GM23338 (cell line): ENCODE measurements around the gene MRNIP. TPM values are rescaled to one million over a fixed set of nuclear protein-coding genes. Genes with fewer than 3 reads are reported as not detected.

Source experiments
- ATAC-seq: fragments of 200-7000 bp; cut with Tn5 transposase; 3 replicates; pipeline ENCODE4 v1.9.1; 2020
- DNase-seq: peaks from one replicate; pipeline ENCODE4 v3.0.0-alpha.2; 2015; ENCODE audit warnings: low spot score
- H2AFZ ChIP-seq: fragments of 200-600 bp; sonication (generic); 2 replicates; pipeline ENCODE4 v1.8.0; 2016; ENCODE audit warnings: antibody characterized with exemption, mild to moderate bottlenecking, moderate library complexity
- H3F3A ChIP-seq: fragments of 200-600 bp; sonication (generic); replicated peaks from 2 replicates; pipeline ENCODE4 v1.8.0; 2017; ENCODE audit warnings: antibody characterized with exemption, mixed run types, low read depth
- H3K27ac ChIP-seq: fragments of 200-600 bp; sonication (generic); 2 replicates; pipeline ENCODE4 v1.6.1; 2016; ENCODE audit warnings: low read depth
- H3K27me3 ChIP-seq: fragments of 200-600 bp; sonication (generic); 2 replicates; pipeline ENCODE4 v1.8.0; 2016; ENCODE audit warnings: mild to moderate bottlenecking, mixed run types, moderate library complexity; ENCODE audit not compliant: insufficient read depth
- H3K36me3 ChIP-seq: fragments of 200-600 bp; sonication (generic); 2 replicates; pipeline ENCODE4 v1.8.0; 2016; ENCODE audit warnings: mild to moderate bottlenecking; ENCODE audit not compliant: insufficient read depth
- H3K4me1 ChIP-seq: fragments of 200-600 bp; sonication (generic); 2 replicates; pipeline ENCODE4 v1.8.0; 2016; ENCODE audit warnings: mild to moderate bottlenecking, moderate library complexity; ENCODE audit not compliant: insufficient read depth
- H3K4me2 ChIP-seq: fragments of 200-600 bp; sonication (generic); 2 replicates; pipeline ENCODE4 v1.7.1; 2017; ENCODE audit warnings: mixed run types
- H3K4me3 ChIP-seq: fragments of 200-600 bp; sonication (generic); 2 replicates; pipeline ENCODE4 v1.6.1; 2016; ENCODE audit warnings: mixed run types
- H3K79me2 ChIP-seq: fragments of 200-600 bp; sonication (generic); replicated peaks from 2 replicates; pipeline ENCODE4 v1.8.0; 2017; ENCODE audit warnings: mild to moderate bottlenecking; ENCODE audit not compliant: insufficient read depth
- H3K9me2 ChIP-seq: fragments of 200-600 bp; sonication (generic); 2 replicates; pipeline ENCODE4 v1.8.0; 2017; ENCODE audit not compliant: insufficient read depth
- H4K20me1 ChIP-seq: fragments of 200-600 bp; sonication (generic); replicated peaks from 2 replicates; pipeline ENCODE4 v1.8.0; 2017; ENCODE audit warnings: mild to moderate bottlenecking; ENCODE audit not compliant: insufficient read depth
- H3K27ac Mint-ChIP-seq: 2 replicates; pipeline ENCODE4 v1.8.0; 2020; ENCODE audit warnings: inconsistent platforms, mild to moderate bottlenecking, moderate library complexity, mixed read lengths
- H3K27me3 Mint-ChIP-seq: 3 replicates; pipeline ENCODE4 v1.8.0; 2022; ENCODE audit warnings: low read depth, mild to moderate bottlenecking, moderate library complexity, mixed read lengths, inconsistent platforms; ENCODE audit not compliant: insufficient read depth, poor library complexity
- H3K36me3 Mint-ChIP-seq: 3 replicates; pipeline ENCODE4 v1.8.0; 2021; ENCODE audit warnings: low read depth, mild to moderate bottlenecking, inconsistent platforms, moderate library complexity, mixed read lengths
- H3K4me1 Mint-ChIP-seq: 3 replicates; pipeline ENCODE4 v1.8.0; 2020; ENCODE audit warnings: mild to moderate bottlenecking, inconsistent platforms, mixed read lengths
- H3K4me3 Mint-ChIP-seq: 3 replicates; pipeline ENCODE4 v1.8.0; 2021; ENCODE audit warnings: moderate library complexity, mild to moderate bottlenecking, inconsistent platforms, mixed read lengths
- H3K9me3 Mint-ChIP-seq: 3 replicates; pipeline ENCODE4 v1.8.0; 2020; ENCODE audit warnings: moderate library complexity, mild to moderate bottlenecking, inconsistent platforms, mixed read lengths
- EZH2 ChIP-seq: fragments of 200-600 bp; sonication (generic); IDR thresholded peaks from one replicate; pipeline ENCODE4 v1.8.0; 2017; ENCODE audit warnings: antibody characterized with exemption, mild to moderate bottlenecking, low read depth; ENCODE audit not compliant: unreplicated experiment
- EZH2phosphoT487 ChIP-seq: fragments of 200-600 bp; sonication (generic); IDR thresholded peaks from one replicate; pipeline ENCODE4 v1.8.1; 2018; ENCODE audit warnings: antibody characterized with exemption; ENCODE audit not compliant: unreplicated experiment
- JUNB ChIP-seq: IDR thresholded peaks from one replicate; pipeline ENCODE4 v1.6.1; 2016; ENCODE audit warnings: antibody characterized with exemption; ENCODE audit not compliant: unreplicated experiment
- POLR2AphosphoS5 ChIP-seq: IDR thresholded peaks from 2 replicates; pipeline ENCODE4 v1.6.1; 2016; ENCODE audit warnings: antibody characterized with exemption, low read depth
- STAT1 ChIP-seq: IDR thresholded peaks from one replicate; pipeline ENCODE4 v1.6.1; 2016; ENCODE audit warnings: antibody characterized with exemption; ENCODE audit not compliant: unreplicated experiment
- polyA plus RNA-seq: library from polyadenylated mRNA; unstranded; fragments of >200 nt; fragmentation: Nextera tagmentation; extraction: Ambion mirVana; gene quantifications from 2 replicates; pipeline ENCODE4 v1.2.1, GENCODE V29; 2016
- total RNA-seq: library from RNA; depleted of rRNA; stranded (reverse); fragments of >200 nt; shearing (Covaris generic); gene quantifications from 2 replicates; pipeline ENCODE4 v1.2.3, GENCODE V29; 2014
- TF ChIP-seq, protein P1 (sequence below): IDR thresholded peaks from one replicate; pipeline ENCODE4 v1.6.1; 2018; ENCODE audit warnings: antibody characterized with exemption; ENCODE audit not compliant: unreplicated experiment
- TF ChIP-seq, protein P2 (sequence below): IDR thresholded peaks from 2 replicates; pipeline ENCODE4 v1.6.1; 2016; ENCODE audit warnings: antibody characterized with exemption
- TF ChIP-seq, protein P3 (sequence below), 2 experiments: fragments of 200-600 bp in 1 of 2; sonication (generic) in 1 of 2; conservative IDR thresholded peaks; 2 replicates each; pipeline versions ENCODE4 v1.5.1 to v1.6.1; 2016 to 2017; ENCODE audit warnings: antibody characterized with exemption in 2 of 2, low read depth in 2 of 2, mild to moderate bottlenecking in 2 of 2, moderate library complexity in 1 of 2
- TF ChIP-seq, protein P4 (sequence below): fragments of 250-450 bp; sonication (Bioruptor Pico); IDR thresholded peaks from 2 replicates; pipeline ENCODE4 v1.5.0; 2020; ENCODE audit warnings: mild to moderate bottlenecking, moderate library complexity

MRNIP gene
- total and polyA plus RNA-seq, 2 experiments from 2014 or later: 18.2 to 34.4 TPM

DNA sequence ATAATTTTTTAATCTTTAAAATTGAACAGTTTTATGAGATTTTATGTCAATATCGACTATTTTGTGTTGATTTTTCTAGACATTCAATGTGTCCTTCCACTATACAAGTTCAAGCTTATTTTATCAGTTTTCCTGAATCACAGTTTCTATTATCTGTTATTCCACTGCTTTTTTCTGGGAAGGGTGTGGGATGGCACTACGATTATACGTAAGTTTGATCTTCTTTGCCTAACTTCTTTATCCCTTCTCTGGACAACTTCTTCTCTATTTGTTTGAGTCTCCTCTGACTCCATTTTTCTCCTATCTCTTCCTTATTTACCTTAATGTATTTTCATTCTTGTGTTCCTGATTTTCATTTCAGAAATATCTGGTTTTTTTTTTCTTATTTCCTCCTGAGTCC, 24.5 kb upstream of the MRNIP start (continued):
- TF ChIP-seq, protein P1, sequence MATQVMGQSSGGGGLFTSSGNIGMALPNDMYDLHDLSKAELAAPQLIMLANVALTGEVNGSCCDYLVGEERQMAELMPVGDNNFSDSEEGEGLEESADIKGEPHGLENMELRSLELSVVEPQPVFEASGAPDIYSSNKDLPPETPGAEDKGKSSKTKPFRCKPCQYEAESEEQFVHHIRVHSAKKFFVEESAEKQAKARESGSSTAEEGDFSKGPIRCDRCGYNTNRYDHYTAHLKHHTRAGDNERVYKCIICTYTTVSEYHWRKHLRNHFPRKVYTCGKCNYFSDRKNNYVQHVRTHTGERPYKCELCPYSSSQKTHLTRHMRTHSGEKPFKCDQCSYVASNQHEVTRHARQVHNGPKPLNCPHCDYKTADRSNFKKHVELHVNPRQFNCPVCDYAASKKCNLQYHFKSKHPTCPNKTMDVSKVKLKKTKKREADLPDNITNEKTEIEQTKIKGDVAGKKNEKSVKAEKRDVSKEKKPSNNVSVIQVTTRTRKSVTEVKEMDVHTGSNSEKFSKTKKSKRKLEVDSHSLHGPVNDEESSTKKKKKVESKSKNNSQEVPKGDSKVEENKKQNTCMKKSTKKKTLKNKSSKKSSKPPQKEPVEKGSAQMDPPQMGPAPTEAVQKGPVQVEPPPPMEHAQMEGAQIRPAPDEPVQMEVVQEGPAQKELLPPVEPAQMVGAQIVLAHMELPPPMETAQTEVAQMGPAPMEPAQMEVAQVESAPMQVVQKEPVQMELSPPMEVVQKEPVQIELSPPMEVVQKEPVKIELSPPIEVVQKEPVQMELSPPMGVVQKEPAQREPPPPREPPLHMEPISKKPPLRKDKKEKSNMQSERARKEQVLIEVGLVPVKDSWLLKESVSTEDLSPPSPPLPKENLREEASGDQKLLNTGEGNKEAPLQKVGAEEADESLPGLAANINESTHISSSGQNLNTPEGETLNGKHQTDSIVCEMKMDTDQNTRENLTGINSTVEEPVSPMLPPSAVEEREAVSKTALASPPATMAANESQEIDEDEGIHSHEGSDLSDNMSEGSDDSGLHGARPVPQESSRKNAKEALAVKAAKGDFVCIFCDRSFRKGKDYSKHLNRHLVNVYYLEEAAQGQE: no peak

DNA sequence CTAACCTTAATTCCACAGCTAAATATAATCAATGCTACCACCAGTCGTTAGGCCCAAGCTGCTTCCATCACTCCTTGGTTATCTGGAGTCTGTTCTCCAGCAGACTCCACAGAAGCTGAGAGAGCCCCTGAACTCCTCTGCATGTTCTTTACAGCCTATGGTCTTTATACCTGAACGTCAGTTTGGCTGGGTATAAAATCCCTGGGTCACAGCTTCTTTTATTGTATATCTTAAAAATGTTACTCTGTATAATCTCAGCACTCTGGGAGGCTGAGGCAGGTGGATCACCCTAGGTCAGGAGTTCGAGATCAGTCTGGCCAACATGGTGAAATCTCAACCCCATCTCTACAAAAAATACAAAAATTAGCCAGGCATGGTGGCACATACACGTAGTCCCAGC, 23.7 kb upstream of the MRNIP start:
- Histone ChIP-seq H3K4me2 (no peak overlapping the region), H3K4me3 (no peak overlapping the region), H3K27me3 (no peaks in the 10 kb centered on the region), H3K9me2 (0 out of 2 replicates have a peak, but pooled peaks cover 2% of the 10 kb centered on the region), H2AFZ (no peak overlapping the region), H3F3A (no peaks in the 10 kb centered on the region), H4K20me1 (no peaks in the 10 kb centered on the region), H3K27ac (no peak overlapping the region), H3K79me2 (no peaks in the 10 kb centered on the region), H3K36me3 (peaks cover 24% of the 10 kb centered on the region), H3K4me1 (no peaks in the 10 kb centered on the region)
- no peak for DNase-seq
- Mint-ChIP-seq H3K27me3 (peaks cover 4% of the 10 kb centered on the region), H3K27ac (no peak overlapping the region), H3K36me3 (peaks cover 62% of the 10 kb centered on the region), H3K4me3 (no peak overlapping the region), H3K9me3 (peaks cover 39% of the 10 kb centered on the region), H3K4me1 (no peaks in the 10 kb centered on the region)
- no peak for ATAC-seq
- TF ChIP-seq, protein P2, sequence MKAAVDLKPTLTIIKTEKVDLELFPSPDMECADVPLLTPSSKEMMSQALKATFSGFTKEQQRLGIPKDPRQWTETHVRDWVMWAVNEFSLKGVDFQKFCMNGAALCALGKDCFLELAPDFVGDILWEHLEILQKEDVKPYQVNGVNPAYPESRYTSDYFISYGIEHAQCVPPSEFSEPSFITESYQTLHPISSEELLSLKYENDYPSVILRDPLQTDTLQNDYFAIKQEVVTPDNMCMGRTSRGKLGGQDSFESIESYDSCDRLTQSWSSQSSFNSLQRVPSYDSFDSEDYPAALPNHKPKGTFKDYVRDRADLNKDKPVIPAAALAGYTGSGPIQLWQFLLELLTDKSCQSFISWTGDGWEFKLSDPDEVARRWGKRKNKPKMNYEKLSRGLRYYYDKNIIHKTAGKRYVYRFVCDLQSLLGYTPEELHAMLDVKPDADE: no peak
- TF ChIP-seq EZH2 (no peak), STAT1 (no peak), EZH2phosphoT487 (no peak), JUNB (no peak), POLR2AphosphoS5 (no peak)
- TF ChIP-seq, protein P3, sequence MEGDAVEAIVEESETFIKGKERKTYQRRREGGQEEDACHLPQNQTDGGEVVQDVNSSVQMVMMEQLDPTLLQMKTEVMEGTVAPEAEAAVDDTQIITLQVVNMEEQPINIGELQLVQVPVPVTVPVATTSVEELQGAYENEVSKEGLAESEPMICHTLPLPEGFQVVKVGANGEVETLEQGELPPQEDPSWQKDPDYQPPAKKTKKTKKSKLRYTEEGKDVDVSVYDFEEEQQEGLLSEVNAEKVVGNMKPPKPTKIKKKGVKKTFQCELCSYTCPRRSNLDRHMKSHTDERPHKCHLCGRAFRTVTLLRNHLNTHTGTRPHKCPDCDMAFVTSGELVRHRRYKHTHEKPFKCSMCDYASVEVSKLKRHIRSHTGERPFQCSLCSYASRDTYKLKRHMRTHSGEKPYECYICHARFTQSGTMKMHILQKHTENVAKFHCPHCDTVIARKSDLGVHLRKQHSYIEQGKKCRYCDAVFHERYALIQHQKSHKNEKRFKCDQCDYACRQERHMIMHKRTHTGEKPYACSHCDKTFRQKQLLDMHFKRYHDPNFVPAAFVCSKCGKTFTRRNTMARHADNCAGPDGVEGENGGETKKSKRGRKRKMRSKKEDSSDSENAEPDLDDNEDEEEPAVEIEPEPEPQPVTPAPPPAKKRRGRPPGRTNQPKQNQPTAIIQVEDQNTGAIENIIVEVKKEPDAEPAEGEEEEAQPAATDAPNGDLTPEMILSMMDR (conservative IDR thresholded peaks at IDR 0.05; ENCODE audit: low read depth in 2 of 2): no peak
- TF ChIP-seq, protein P1: no peak
- TF ChIP-seq, protein P4, sequence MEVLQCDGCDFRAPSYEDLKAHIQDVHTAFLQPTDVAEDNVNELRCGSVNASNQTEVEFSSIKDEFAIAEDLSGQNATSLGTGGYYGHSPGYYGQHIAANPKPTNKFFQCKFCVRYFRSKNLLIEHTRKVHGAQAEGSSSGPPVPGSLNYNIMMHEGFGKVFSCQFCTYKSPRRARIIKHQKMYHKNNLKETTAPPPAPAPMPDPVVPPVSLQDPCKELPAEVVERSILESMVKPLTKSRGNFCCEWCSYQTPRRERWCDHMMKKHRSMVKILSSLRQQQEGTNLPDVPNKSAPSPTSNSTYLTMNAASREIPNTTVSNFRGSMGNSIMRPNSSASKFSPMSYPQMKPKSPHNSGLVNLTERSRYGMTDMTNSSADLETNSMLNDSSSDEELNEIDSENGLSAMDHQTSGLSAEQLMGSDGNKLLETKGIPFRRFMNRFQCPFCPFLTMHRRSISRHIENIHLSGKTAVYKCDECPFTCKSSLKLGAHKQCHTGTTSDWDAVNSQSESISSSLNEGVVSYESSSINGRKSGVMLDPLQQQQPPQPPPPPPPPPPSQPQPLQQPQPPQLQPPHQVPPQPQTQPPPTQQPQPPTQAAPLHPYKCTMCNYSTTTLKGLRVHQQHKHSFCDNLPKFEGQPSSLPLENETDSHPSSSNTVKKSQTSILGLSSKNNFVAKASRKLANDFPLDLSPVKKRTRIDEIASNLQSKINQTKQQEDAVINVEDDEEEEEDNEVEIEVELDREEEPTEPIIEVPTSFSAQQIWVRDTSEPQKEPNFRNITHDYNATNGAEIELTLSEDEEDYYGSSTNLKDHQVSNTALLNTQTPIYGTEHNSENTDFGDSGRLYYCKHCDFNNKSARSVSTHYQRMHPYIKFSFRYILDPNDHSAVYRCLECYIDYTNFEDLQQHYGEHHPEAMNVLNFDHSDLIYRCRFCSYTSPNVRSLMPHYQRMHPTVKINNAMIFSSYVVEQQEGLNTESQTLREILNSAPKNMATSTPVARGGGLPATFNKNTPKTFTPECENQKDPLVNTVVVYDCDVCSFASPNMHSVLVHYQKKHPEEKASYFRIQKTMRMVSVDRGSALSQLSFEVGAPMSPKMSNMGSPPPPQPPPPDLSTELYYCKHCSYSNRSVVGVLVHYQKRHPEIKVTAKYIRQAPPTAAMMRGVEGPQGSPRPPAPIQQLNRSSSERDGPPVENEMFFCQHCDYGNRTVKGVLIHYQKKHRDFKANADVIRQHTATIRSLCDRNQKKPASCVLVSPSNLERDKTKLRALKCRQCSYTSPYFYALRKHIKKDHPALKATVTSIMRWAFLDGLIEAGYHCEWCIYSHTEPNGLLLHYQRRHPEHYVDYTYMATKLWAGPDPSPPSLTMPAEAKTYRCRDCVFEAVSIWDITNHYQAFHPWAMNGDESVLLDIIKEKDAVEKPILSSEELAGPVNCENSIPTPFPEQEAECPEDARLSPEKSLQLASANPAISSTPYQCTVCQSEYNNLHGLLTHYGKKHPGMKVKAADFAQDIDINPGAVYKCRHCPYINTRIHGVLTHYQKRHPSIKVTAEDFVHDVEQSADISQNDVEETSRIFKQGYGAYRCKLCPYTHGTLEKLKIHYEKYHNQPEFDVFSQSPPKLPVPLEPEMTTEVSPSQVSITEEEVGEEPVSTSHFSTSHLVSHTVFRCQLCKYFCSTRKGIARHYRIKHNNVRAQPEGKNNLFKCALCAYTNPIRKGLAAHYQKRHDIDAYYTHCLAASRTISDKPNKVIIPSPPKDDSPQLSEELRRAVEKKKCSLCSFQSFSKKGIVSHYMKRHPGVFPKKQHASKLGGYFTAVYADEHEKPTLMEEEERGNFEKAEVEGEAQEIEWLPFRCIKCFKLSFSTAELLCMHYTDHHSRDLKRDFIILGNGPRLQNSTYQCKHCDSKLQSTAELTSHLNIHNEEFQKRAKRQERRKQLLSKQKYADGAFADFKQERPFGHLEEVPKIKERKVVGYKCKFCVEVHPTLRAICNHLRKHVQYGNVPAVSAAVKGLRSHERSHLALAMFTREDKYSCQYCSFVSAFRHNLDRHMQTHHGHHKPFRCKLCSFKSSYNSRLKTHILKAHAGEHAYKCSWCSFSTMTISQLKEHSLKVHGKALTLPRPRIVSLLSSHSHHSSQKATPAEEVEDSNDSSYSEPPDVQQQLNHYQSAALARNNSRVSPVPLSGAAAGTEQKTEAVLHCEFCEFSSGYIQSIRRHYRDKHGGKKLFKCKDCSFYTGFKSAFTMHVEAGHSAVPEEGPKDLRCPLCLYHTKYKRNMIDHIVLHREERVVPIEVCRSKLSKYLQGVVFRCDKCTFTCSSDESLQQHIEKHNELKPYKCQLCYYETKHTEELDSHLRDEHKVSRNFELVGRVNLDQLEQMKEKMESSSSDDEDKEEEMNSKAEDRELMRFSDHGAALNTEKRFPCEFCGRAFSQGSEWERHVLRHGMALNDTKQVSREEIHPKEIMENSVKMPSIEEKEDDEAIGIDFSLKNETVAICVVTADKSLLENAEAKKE (CRISPR knock-in tag): no peak
